Subcutaneous preadipocyte (primary cell): ENCODE measurements around the gene STRN. TPM values are rescaled to one million over a fixed set of nuclear protein-coding genes. Genes with fewer than 3 reads are reported as not detected.

Experiments
- small RNA-seq: library from RNA; depleted of rRNA; stranded (forward); fragments of <200 nt; gene quantifications from one replicate; pipeline ENCODE3, GENCODE V24; 2012
- total RNA-seq: library from RNA; depleted of rRNA; stranded (reverse); fragments of >200 nt; gene quantifications from 2 replicates; pipeline ENCODE4 v1.2.3, GENCODE V29; 2012

STRN gene, protein sequence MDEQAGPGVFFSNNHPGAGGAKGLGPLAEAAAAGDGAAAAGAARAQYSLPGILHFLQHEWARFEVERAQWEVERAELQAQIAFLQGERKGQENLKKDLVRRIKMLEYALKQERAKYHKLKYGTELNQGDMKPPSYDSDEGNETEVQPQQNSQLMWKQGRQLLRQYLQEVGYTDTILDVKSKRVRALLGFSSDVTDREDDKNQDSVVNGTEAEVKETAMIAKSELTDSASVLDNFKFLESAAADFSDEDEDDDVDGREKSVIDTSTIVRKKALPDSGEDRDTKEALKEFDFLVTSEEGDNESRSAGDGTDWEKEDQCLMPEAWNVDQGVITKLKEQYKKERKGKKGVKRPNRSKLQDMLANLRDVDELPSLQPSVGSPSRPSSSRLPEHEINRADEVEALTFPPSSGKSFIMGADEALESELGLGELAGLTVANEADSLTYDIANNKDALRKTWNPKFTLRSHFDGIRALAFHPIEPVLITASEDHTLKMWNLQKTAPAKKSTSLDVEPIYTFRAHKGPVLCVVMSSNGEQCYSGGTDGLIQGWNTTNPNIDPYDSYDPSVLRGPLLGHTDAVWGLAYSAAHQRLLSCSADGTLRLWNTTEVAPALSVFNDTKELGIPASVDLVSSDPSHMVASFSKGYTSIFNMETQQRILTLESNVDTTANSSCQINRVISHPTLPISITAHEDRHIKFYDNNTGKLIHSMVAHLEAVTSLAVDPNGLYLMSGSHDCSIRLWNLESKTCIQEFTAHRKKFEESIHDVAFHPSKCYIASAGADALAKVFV
- 16.9 and 21.5 TPM in 2 replicates for total RNA-seq

DNA sequence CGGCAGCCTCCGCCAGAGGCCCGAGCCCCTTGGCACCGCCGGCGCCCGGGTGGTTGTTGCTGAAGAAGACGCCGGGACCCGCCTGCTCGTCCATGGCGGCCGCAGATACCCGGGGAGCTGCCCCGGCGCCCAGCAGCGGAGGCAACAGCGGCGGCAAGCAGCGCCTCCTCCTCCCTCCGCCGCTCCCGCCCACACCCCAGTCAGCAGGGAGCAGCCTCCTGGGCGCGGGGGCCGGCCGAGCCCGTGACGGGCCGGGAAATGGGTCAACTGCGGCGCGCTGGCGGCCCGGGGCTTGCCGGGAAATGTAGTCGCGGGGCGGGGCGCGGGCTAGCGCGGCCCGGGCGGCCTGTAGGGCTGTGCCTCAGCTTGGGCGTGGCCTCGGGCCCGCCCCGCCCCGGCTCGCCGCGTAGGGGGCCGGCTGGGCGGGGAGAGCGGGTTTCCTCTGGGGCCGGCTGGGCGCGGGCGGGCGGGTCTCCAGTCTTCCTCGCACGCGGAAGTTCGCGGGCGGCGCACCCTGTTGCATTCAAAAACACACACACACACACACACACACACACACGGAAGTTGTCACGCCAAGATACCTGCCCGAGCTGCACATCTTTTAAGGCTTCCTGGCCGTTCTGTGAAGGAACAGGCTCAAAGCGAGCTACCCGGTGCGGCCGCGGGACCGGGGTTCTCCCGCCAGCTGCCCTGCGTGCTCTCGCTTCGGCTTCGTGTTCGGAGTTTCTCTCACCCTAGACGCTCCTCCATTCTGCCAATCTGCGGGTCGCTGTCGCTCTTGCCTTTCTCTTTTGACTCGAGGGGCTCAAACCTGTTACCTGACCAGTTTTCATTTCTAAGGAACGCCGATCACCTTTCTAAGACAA lies at the start of gene STRN:
Gene STRN, minus strand, starts transcription at position 167 of the 866 bp plus-strand sequence. Its CDS starts 73 bp downstream, at position 94.

Small RNA genes lying within 50 kb of the gene (small RNA-seq; reads per million reads assigned to genes)
- not detected for gene RNU6-577P

Other genes starting within 250 kb of the STRN start
- gene HEATR5B, start 117.8 kb upstream of the STRN start, total RNA-seq, result 20.6 and 21.1 TPM in 2 replicates
- gene GPATCH11, start 118.0 kb upstream of the STRN start, total RNA-seq, result 4.8 and 7.6 TPM in 2 replicates
- gene EIF2AK2, start 190.4 kb upstream of the STRN start, total RNA-seq, result 29.0 and 33.0 TPM in 2 replicates
- gene SULT6B1, start 222.1 kb upstream of the STRN start, total RNA-seq, result not detected in 2 replicates
- gene CEBPZOS, start 230.0 kb upstream of the STRN start, total RNA-seq, result 14.0 and 20.9 TPM in 2 replicates